ENCODE data around the gene TTYH3.
"Not testable (repeated sequence)": the region's sequence is repeated elsewhere in the genome, so short reads cannot be mapped to it uniquely, and the experiment has no call there.

Gene TTYH3

DNA sequence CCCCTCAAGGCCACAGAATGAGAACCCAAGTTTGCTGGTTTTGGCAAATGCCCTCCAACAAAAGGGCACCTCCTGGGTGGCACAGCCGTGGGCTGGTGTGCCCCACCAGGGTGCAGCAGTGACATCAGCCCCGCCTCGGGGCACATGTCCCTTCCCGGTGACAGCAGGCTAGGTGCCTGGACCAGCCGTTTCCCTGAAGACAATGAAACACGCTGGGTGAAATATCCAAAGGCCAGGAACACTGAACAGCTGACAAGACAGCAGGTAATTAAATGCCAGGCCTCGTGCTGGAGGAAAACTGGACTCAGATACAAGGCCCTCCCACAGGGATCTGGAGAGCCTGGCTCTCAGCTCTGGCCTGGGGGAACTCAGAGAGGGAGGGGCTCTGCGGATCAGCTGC lies 44.8 kb downstream of the TTYH3 start:
- H3K27me3 ChIP-seq (ENCODE audit: control insufficient read depth in 1 of 2, insufficient read depth in 2 of 2, low read length in 2 of 2) = peaks cover 0 to 10% of the 10 kb centered on the region in 2 donors
- not testable (repeated sequence) for H3K9me3 ChIP-seq (ENCODE audit: control insufficient read depth in 1 of 2, low read length in 2 of 2); H3K4me1 ChIP-seq (ENCODE audit: control insufficient read depth in 1 of 2, insufficient read depth in 2 of 2, low read length in 2 of 2); H3K36me3 ChIP-seq (ENCODE audit: control insufficient read depth in 1 of 2, insufficient read depth in 2 of 2, low read length in 2 of 2); H3K27ac ChIP-seq (ENCODE audit: low read depth, low read length); H3K9ac ChIP-seq (ENCODE audit: low read depth in 1 of 2, low read length in 2 of 2); H3K4me3 ChIP-seq (ENCODE audit: low read depth in 1 of 2, low read length in 2 of 2)

DNA sequence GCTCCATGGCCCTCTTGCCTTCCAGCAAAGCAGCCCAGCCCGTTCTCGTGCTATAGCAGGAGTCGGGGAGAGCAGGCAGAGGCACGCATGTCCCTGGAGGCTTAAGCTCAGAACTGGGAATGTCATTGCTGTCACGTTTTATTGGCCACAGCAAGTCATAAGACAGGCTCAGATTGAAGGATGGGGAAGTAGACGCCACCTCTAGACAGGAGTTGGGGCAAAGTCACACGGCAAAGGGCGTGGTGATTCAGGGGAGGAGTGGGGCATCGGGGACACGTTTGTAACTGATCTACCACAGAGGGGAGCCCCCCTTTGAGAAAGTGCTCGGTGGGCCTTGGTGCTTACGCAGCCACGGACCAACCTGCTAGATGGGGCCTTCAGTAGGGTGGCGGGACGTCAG lies 46.7 kb downstream of the TTYH3 start:
- H3K36me3 ChIP-seq (ENCODE audit: control insufficient read depth in 1 of 2, insufficient read depth in 2 of 2, low read length in 2 of 2); H3K4me1 ChIP-seq (ENCODE audit: control insufficient read depth in 1 of 2, insufficient read depth in 2 of 2, low read length in 2 of 2); H3K9ac ChIP-seq (ENCODE audit: low read depth in 1 of 2, low read length in 2 of 2); H3K9me3 ChIP-seq (ENCODE audit: control insufficient read depth in 1 of 2, low read length in 2 of 2); H3K4me3 ChIP-seq (ENCODE audit: low read depth in 1 of 2, low read length in 2 of 2); H3K27ac ChIP-seq (ENCODE audit: low read depth, low read length): not testable (repeated sequence)
- peaks cover 7 to 16% of the 10 kb centered on the region in 2 donors for H3K27me3 ChIP-seq (ENCODE audit: control insufficient read depth in 1 of 2, insufficient read depth in 2 of 2, low read length in 2 of 2)

DNA sequence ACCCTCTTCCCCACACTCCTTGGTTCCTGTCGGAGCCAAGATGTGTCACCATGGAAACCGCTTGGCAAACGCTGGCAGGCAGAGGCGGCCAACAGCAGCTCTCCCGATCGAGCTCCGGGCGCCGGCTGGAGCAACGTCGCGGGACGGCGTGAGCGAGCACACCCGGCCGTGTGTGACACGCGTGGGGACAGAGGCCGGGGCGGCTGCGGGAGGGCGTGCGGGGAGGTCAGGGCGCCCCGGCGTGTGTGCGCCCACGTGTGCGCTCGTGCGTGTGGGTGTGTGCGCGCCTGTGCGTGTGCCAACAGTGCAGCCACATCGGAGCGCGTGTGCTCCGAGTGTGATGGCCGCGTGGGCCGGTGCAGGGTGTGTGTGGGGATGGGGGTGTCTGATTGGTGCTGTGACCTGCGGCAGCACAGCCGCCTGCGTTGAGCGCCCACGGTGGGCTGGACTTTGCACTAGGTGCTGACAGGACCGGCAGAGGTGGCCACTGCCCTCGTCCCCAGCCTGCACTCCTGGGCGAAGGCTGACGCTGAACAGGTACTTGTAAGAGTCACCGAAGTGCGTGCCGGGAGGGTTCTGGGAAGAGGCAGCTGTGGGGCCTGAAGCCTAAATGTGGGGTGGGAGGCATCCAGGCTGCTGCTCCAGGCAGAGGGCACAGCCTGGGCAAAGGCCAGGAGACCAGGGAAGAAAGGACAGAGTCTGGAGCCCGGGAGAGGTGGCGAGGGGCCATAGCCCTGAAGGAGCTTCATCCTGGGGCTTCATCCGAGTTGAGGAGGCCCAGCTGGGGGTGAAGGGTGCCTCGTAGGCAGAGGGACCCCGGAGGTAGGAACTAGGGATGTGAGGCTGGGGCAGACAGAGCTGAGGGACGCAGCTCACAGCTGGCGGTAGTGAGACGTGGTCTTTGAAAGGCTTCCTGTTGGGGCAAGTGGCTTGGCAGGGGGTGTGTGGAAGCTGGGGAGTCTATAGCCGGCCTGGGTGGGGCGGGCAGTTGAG lies 47.6 kb downstream of the TTYH3 start:
- H3K4me1 ChIP-seq (ENCODE audit: control insufficient read depth in 1 of 2, insufficient read depth in 2 of 2, low read length in 2 of 2); H3K36me3 ChIP-seq (ENCODE audit: control insufficient read depth in 1 of 2, insufficient read depth in 2 of 2, low read length in 2 of 2); H3K27ac ChIP-seq (ENCODE audit: low read depth, low read length); H3K9ac ChIP-seq (ENCODE audit: low read depth in 1 of 2, low read length in 2 of 2); H3K4me3 ChIP-seq (ENCODE audit: low read depth in 1 of 2, low read length in 2 of 2); H3K9me3 ChIP-seq (ENCODE audit: control insufficient read depth in 1 of 2, low read length in 2 of 2): not testable (repeated sequence)
- H3K27me3 ChIP-seq (ENCODE audit: control insufficient read depth in 1 of 2, insufficient read depth in 2 of 2, low read length in 2 of 2) = peaks cover 7 to 16% of the 10 kb centered on the region in 2 donors

DNA sequence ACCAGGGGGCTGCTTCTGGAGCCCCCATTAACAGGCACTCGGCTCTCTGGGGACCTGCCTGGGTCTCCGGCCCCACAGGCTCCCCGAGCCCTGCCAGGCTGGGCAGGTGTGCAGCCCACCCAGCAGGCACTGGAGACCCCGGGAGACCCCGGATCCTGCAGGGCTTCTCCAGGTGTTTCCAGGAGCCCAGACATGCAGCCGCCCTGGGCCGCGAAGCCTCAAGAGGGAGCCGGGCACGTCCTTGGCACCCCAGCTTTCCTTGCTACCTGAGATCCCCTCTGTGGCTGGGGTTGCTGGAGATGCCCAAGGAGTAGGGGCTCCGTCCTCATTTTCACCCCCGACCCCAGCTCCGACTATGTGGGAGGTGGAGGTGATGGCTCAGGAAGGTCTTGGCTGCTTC lies 48.5 kb downstream of the TTYH3 start:
- Histone ChIP-seq H3K4me3 (ENCODE audit: low read depth in 1 of 2, low read length in 2 of 2) (no peak overlapping the region), H3K27me3 (ENCODE audit: control insufficient read depth in 1 of 2, insufficient read depth in 2 of 2, low read length in 2 of 2) (peaks cover 7 to 16% of the 10 kb centered on the region in 2 donors), H3K27ac (ENCODE audit: low read depth, low read length) (no peak overlapping the region), H3K9ac (ENCODE audit: low read depth in 1 of 2, low read length in 2 of 2) (no peak overlapping the region), H3K9me3 (ENCODE audit: control insufficient read depth in 1 of 2, low read length in 2 of 2) (peaks cover 2 to 3% of the 10 kb centered on the region in 2 donors), H3K4me1 (ENCODE audit: control insufficient read depth in 1 of 2, insufficient read depth in 2 of 2, low read length in 2 of 2) (no peaks in the 10 kb centered on the region), H3K36me3 (ENCODE audit: control insufficient read depth in 1 of 2, insufficient read depth in 2 of 2, low read length in 2 of 2) (no peaks in the 10 kb centered on the region)

DNA sequence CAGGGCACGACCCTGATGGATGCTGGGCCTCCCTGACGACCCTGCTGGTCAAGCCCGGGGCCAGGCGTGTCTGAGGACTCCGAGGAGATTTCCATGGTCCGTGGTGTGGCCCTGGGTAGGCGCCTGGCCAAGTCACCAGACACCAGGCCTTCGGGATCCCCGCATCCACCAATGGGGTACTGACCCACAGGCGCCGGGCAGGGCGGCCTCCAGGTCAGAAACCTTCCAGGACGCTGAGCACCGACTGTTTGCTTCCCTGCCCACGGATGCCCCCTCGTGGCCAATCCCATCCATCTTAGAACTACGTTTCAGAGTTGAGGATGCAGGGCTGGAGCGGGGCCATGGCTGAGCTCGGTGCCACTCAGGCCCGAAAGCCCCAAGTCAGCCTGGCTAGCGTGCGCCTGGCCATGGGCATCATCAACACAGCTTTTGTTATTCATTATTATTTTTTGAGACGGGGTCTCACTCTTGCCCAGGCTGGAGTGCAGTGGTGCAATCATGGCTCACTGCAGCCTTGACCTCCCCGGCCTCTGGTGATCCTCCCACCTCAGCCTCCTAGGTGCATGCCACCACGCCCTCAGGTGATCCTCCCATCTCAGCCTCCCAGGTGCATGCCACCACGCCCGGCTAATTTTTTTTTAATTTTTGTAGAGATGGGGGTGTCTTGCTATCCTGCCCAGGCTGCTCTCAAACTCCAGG lies 49.2 kb downstream of the TTYH3 start:
- Histone ChIP-seq H3K36me3 (ENCODE audit: control insufficient read depth in 1 of 2, insufficient read depth in 2 of 2, low read length in 2 of 2) (no peaks in the 10 kb centered on the region), H3K4me3 (ENCODE audit: low read depth in 1 of 2, low read length in 2 of 2) (no peak overlapping the region), H3K9me3 (ENCODE audit: control insufficient read depth in 1 of 2, low read length in 2 of 2) (peaks cover 0 to 2% of the 10 kb centered on the region in 2 donors), H3K27me3 (ENCODE audit: control insufficient read depth in 1 of 2, insufficient read depth in 2 of 2, low read length in 2 of 2) (peaks cover 7 to 18% of the 10 kb centered on the region in 2 donors), H3K4me1 (ENCODE audit: control insufficient read depth in 1 of 2, insufficient read depth in 2 of 2, low read length in 2 of 2) (no peaks in the 10 kb centered on the region), H3K27ac (ENCODE audit: low read depth, low read length) (no peak overlapping the region), H3K9ac (ENCODE audit: low read depth in 1 of 2, low read length in 2 of 2) (no peak overlapping the region)

DNA sequence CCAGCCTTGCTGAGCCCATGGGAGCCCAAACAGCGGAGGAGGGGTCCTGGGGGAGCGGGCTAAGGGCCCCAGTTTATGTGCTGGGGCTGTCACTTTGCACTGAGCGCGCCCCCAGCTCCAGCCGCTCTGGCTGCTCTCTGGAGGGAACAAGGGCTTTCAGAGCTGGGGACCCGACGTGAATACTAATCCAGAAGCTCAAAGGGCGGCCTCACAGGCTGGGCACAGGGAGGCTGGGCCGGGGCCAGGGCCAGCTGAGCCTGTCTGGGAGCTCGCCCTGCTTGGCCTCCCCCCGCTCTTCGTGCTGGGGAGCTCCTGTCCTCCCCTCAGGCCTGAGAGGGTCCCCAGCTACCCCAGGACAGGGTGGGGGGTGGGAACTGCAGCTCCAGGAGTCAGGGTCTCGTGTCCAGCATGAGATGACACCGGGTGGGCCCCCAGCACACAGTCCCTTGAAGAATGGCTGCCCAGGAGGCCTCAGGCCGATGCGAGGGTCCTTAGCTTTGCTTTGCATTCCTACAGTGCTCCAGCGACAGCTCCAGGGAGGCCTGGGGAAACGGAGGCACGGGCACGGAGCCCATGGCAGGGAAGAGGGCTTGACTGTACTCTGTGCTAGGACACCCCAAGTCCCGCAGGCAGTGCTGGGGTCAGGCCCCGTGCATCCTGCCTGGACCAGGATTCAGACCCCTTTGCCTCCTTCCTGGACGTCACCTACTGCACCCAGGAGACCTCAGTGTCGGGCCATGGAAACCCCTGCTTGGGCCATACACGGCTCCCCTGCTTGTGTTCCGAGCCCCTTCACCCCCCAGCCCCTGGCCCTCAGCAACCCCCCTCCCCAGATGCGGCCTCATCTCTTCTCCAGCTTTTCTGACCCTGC lies 50.4 kb downstream of the TTYH3 start:
- no peak overlapping the region for H3K27ac ChIP-seq (ENCODE audit: low read depth, low read length)
- H3K9ac ChIP-seq (ENCODE audit: low read depth in 1 of 2, low read length in 2 of 2) = no peak overlapping the region
- peaks cover 9 to 22% of the 10 kb centered on the region in 2 donors for H3K27me3 ChIP-seq (ENCODE audit: control insufficient read depth in 1 of 2, insufficient read depth in 2 of 2, low read length in 2 of 2)
- peaks cover 0 to 2% of the 10 kb centered on the region in 2 donors for H3K9me3 ChIP-seq (ENCODE audit: control insufficient read depth in 1 of 2, low read length in 2 of 2)
- H3K4me3 ChIP-seq (ENCODE audit: low read depth in 1 of 2, low read length in 2 of 2) = no peak overlapping the region
- no peaks in the 10 kb centered on the region for H3K36me3 ChIP-seq (ENCODE audit: control insufficient read depth in 1 of 2, insufficient read depth in 2 of 2, low read length in 2 of 2)
- H3K4me1 ChIP-seq (ENCODE audit: control insufficient read depth in 1 of 2, insufficient read depth in 2 of 2, low read length in 2 of 2) = no peaks in the 10 kb centered on the region

DNA sequence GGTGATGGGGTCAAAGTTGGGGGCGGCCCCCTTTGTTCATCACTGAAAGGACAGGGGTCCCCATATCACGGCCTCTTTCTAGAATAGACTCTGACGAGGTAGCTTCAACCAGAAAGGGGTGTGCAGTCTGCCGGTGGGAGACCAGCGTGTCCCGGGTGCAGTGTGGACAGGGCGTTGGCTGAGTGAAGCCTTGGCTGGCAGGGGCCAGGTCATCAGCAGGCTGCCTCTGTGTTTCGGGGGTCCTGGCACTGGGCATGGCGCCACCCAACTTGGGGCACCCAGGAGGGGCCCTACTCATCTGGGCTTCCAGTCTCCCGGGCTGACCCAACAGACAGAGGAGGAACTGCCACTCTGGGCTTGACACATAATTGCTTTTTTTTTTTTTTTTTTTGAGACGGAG lies 52.7 kb downstream of the TTYH3 start:
- H3K36me3 ChIP-seq (ENCODE audit: control insufficient read depth in 1 of 2, insufficient read depth in 2 of 2, low read length in 2 of 2) = no peaks in the 10 kb centered on the region
- H3K4me3 ChIP-seq (ENCODE audit: low read depth in 1 of 2, low read length in 2 of 2) = no peak overlapping the region
- H3K9ac ChIP-seq (ENCODE audit: low read depth in 1 of 2, low read length in 2 of 2) = no peak overlapping the region
- no peak overlapping the region for H3K27ac ChIP-seq (ENCODE audit: low read depth, low read length)
- H3K4me1 ChIP-seq (ENCODE audit: control insufficient read depth in 1 of 2, insufficient read depth in 2 of 2, low read length in 2 of 2) = peaks cover 0 to 15% of the 10 kb centered on the region in 2 donors
- peaks cover 0 to 2% of the 10 kb centered on the region in 2 donors for H3K9me3 ChIP-seq (ENCODE audit: control insufficient read depth in 1 of 2, low read length in 2 of 2)
- peaks cover 28 to 42% of the 10 kb centered on the region in 2 donors for H3K27me3 ChIP-seq (ENCODE audit: control insufficient read depth in 1 of 2, insufficient read depth in 2 of 2, low read length in 2 of 2)

DNA sequence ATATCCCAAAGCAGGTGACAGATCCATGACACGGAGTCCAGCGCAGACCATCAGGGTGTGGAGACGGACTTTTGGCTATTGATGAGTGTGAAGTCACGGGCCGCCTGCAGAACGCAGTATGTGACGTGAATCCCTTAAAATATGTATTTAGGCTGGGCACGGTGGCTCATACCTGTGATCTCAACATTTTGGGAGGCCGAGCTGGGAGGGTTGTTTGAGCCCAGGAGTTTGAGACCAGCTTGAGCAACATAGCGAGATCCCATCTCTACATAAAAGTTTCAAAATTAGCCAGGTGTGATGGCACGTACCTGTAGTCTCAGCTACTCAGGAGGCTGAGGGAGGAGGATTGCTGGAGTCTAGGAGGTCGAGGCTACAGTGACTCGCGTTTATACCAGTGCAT lies 54.3 kb downstream of the TTYH3 start:
- peaks cover 35 to 47% of the 10 kb centered on the region in 2 donors for H3K27me3 ChIP-seq (ENCODE audit: control insufficient read depth in 1 of 2, insufficient read depth in 2 of 2, low read length in 2 of 2)
- peaks cover 0 to 2% of the 10 kb centered on the region in 2 donors for H3K9me3 ChIP-seq (ENCODE audit: control insufficient read depth in 1 of 2, low read length in 2 of 2)
- peaks cover 0 to 15% of the 10 kb centered on the region in 2 donors for H3K4me1 ChIP-seq (ENCODE audit: control insufficient read depth in 1 of 2, insufficient read depth in 2 of 2, low read length in 2 of 2)
- H3K36me3 ChIP-seq (ENCODE audit: control insufficient read depth in 1 of 2, insufficient read depth in 2 of 2, low read length in 2 of 2) = no peaks in the 10 kb centered on the region
- no peak overlapping the region for H3K27ac ChIP-seq (ENCODE audit: low read depth, low read length)
- H3K4me3 ChIP-seq (ENCODE audit: low read depth in 1 of 2, low read length in 2 of 2) = no peak overlapping the region
- no peak overlapping the region for H3K9ac ChIP-seq (ENCODE audit: low read depth in 1 of 2, low read length in 2 of 2)

DNA sequence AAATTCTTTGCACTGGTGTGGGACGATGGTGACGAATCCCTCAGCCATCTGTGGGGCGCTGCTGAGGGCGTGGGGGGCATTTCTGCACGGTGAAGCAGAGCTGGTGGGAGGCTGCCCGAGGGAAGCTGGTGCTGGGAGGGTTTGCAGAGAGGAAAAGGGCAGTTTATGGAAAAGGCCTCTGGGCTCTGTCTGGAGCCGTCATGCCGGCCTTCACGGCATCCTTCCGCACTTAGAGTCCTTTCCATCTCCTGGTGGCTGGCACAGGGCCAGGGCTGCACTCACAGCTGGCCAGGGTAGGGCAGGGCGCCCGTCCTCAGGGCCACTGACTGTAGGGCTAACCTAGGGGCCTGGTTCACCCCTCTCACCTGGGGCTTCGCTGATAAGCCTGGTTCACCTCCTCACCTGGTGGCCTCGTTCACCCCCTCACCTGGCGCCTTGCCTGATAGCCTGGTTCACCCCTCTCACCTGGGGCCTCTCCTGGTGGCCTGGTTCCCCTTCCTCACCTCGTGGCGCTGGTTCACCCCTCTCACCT lies 55.6 kb downstream of the TTYH3 start:
- no peak overlapping the region for H3K27ac ChIP-seq (ENCODE audit: low read depth, low read length)
- no peak overlapping the region for H3K9ac ChIP-seq (ENCODE audit: low read depth in 1 of 2, low read length in 2 of 2)
- H3K4me3 ChIP-seq (ENCODE audit: low read depth in 1 of 2, low read length in 2 of 2) = no peak overlapping the region
- H3K4me1 ChIP-seq (ENCODE audit: control insufficient read depth in 1 of 2, insufficient read depth in 2 of 2, low read length in 2 of 2) = peaks cover 0 to 16% of the 10 kb centered on the region in 2 donors
- H3K9me3 ChIP-seq (ENCODE audit: control insufficient read depth in 1 of 2, low read length in 2 of 2) = peaks cover 0 to 2% of the 10 kb centered on the region in 2 donors
- peaks cover 31 to 43% of the 10 kb centered on the region in 2 donors for H3K27me3 ChIP-seq (ENCODE audit: control insufficient read depth in 1 of 2, insufficient read depth in 2 of 2, low read length in 2 of 2)
- no peaks in the 10 kb centered on the region for H3K36me3 ChIP-seq (ENCODE audit: control insufficient read depth in 1 of 2, insufficient read depth in 2 of 2, low read length in 2 of 2)

All from duodenal mucosa (tissue), 2 donors.